A549 (cell line): ENCODE measurements around the gene EHBP1. TPM values are rescaled to one million over a fixed set of nuclear protein-coding genes. Genes with fewer than 3 reads are reported as not detected.

Experiments
- ATAC-seq, 2 experiments: fragments of 200-7000 bp in 1 of 2; fragments of >200 bp in 1 of 2; cut with Nextera tagmentation in 1 of 2; cut with Tn5 transposase in 1 of 2; 3 replicates each; pipeline versions ENCODE4 v1.8.0 to v1.9.1; 2018 to 2020; ENCODE audit warnings: mild to moderate bottlenecking in 1 of 2, moderate library complexity in 1 of 2
- CTCF ChIA-PET: fragments of 300-600 bp; sonication (Branson Sonifier 250); formaldehyde crosslinking; extraction: SDS; loops from one replicate; lab custom pipeline; 2021; ENCODE audit warnings: antibody characterized with exemption, inconsistent platforms; lab: Yijun Ruan, JAX
- POLR2A ChIA-PET: fragments of 350-600 bp; formaldehyde crosslinking; extraction: SDS; loops from one replicate; lab custom pipeline; 2021; ENCODE audit warnings: antibody characterized with exemption, inconsistent platforms; lab: Yijun Ruan, JAX
- DNase-seq, 2 experiments: peaks; one replicate each; pipeline versions ENCODE4 v3.0.0 to v3.0.0-alpha.2; 2011 to 2016; ENCODE audit warnings: low read depth in 1 of 2, low spot score in 1 of 2
- FAIRE-seq: peaks from 2 replicates; lab custom pipeline; 2011; peaks lifted over from hg19 to GRCh38; lab: Jason Lieb, UNC
- H3K27ac ChIP-seq, 2 experiments: fragments of >200 bp; sonication (Bioruptor Twin); formaldehyde crosslinking; 3 replicates each; pipeline ENCODE4 v1.5.1; 2016 to 2017
- H3K4me1 ChIP-seq: fragments of >200 bp; sonication (Bioruptor Twin); formaldehyde crosslinking; 3 replicates; pipeline ENCODE4 v1.6.1; 2016
- H3K4me2 ChIP-seq: fragments of >200 bp; sonication (Bioruptor Twin); formaldehyde crosslinking; 3 replicates; pipeline ENCODE4 v1.6.1; 2016
- H3K4me3 ChIP-seq: fragments of >200 bp; sonication (Bioruptor Twin); formaldehyde crosslinking; 3 replicates; pipeline ENCODE4 v1.5.1; 2016
- H3K9me3 ChIP-seq: fragments of >200 bp; sonication (Bioruptor Twin); formaldehyde crosslinking; 3 replicates; pipeline ENCODE4 v1.6.1; 2016
- CBX2 ChIP-seq: fragments of 200-600 bp; sonication (generic); IDR thresholded peaks from 2 replicates; pipeline ENCODE4 v1.6.1; 2016; ENCODE audit warnings: low read depth, mild to moderate bottlenecking, borderline replicate concordance
- CHD2 ChIP-seq: fragments of 150-350 bp; IDR thresholded peaks from 2 replicates; pipeline ENCODE4 v1.6.1; 2014; ENCODE audit warnings: low read length; ENCODE audit not compliant: partially characterized antibody
- CHD4 ChIP-seq: fragments of 200-600 bp; sonication (generic); IDR thresholded peaks from 2 replicates; pipeline ENCODE4 v1.6.1; 2016; ENCODE audit warnings: antibody characterized with exemption, mild to moderate bottlenecking, borderline replicate concordance
- CTCF ChIP-seq: fragments of >200 bp; sonication (Bioruptor Twin); formaldehyde crosslinking; IDR thresholded peaks from 3 replicates; pipeline ENCODE4 v1.5.1; 2016
- FOSB ChIP-seq: fragments of 250-450 bp; sonication (Bioruptor Pico); IDR thresholded peaks from 2 replicates; pipeline ENCODE4 v1.5.0; 2020; ENCODE audit warnings: mild to moderate bottlenecking, moderate library complexity
- FOSL2 ChIP-seq, 2 experiments: fragments of 450-650 bp in 1 of 2; fragments of >200 bp in 1 of 2; sonication (Bioruptor Twin) in 1 of 2; formaldehyde crosslinking; IDR thresholded peaks; 2 replicates each; pipeline versions ENCODE4 v1.5.0 to v1.6.1; 2016 to 2020; ENCODE audit warnings: mild to moderate bottlenecking in 1 of 2, moderate library complexity in 1 of 2
- GATA3 ChIP-seq: IDR thresholded peaks from 2 replicates; pipeline ENCODE4 v1.6.1; 2012; ENCODE audit warnings: borderline replicate concordance
- HDAC2 ChIP-seq: fragments of 200-600 bp; sonication (generic); IDR thresholded peaks from 2 replicates; pipeline ENCODE4 v1.6.1; 2016
- HEYL ChIP-seq: fragments of 250-450 bp; sonication (Bioruptor Pico); IDR thresholded peaks from 2 replicates; pipeline ENCODE4 v1.8.0; 2021; ENCODE audit warnings: mild to moderate bottlenecking, moderate library complexity
- JUN ChIP-seq, 2 experiments: fragments of >200 bp; sonication (Bioruptor Twin); formaldehyde crosslinking; IDR thresholded peaks; 2 replicates in 1 of 2; 3 replicates in 1 of 2; pipeline ENCODE4 v1.6.1; 2016 to 2017
- JUNB ChIP-seq: fragments of >200 bp; sonication (Bioruptor Twin); formaldehyde crosslinking; IDR thresholded peaks from 2 replicates; pipeline ENCODE4 v1.6.1; 2016
- MAX ChIP-seq: IDR thresholded peaks from 2 replicates; pipeline ENCODE4 v1.6.1; 2012
- NFE2L2 ChIP-seq: fragments of 150-350 bp; conservative IDR thresholded peaks from 2 replicates; pipeline ENCODE4 v1.6.1; 2014; ENCODE audit warnings: low read length
- NR3C1 ChIP-seq: fragments of >200 bp; sonication (Bioruptor Twin); formaldehyde crosslinking; IDR thresholded peaks from 3 replicates; pipeline ENCODE4 v1.6.1; 2017
- POLR2A ChIP-seq: IDR thresholded peaks from 2 replicates; pipeline ENCODE4 v1.6.1; 2012; ENCODE audit warnings: mild to moderate bottlenecking, low read length
- RAD21 ChIP-seq, 2 experiments: fragments of >200 bp in 1 of 2; sonication (Bioruptor Twin) in 1 of 2; formaldehyde crosslinking in 1 of 2; IDR thresholded peaks in 1 of 2; conservative IDR thresholded peaks in 1 of 2; 2 replicates in 1 of 2; 3 replicates in 1 of 2; pipeline ENCODE4 v1.6.1; 2012 to 2018; ENCODE audit warnings: inconsistent platforms in 1 of 2
- RCOR1 ChIP-seq: fragments of 150-350 bp; IDR thresholded peaks from 2 replicates; pipeline ENCODE4 v1.6.1; 2014; ENCODE audit warnings: antibody characterized with exemption, low read length, low read depth
- TFCP2L1 ChIP-seq: fragments of 250-450 bp; sonication (Bioruptor Pico); IDR thresholded peaks from 2 replicates; pipeline ENCODE4 v1.5.0; 2021; ENCODE audit warnings: mild to moderate bottlenecking
- ZNF302 ChIP-seq: fragments of 250-450 bp; sonication (Bioruptor Pico); IDR thresholded peaks from 2 replicates; pipeline ENCODE4 v1.9.0; 2021; ENCODE audit warnings: inconsistent platforms, mild to moderate bottlenecking, moderate library complexity
- WGBS: methylation state at CpG from one replicate; pipeline ENCODE4 v1.1.6; 2017; ENCODE audit errors: missing lambda C conversion rate; 5-methylcytosine and 5-hydroxymethylcytosine counted together
- polyA plus RNA-seq, 4 experiments: library from polyadenylated mRNA; depleted of rRNA in 3 of 4; stranded (reverse); fragments of >200 nt; fragmentation: RNase III in 1 of 4; extraction: RNeasy Plus Mini Kit Qiagen cat#74134 plus additional on column Dnase treatment in 1 of 4; gene quantifications; 2 replicates in 3 of 4; 3 replicates in 1 of 4; pipeline ENCODE4 v1.2.3, GENCODE V29; 2011 to 2017
- TF ChIP-seq, protein P1 (sequence below): IDR thresholded peaks from 2 replicates; pipeline ENCODE4 v1.6.1; 2012
- TF ChIP-seq, protein P2 (sequence below): fragments of 200-600 bp; sonication (generic); IDR thresholded peaks from 2 replicates; pipeline ENCODE4 v1.6.1; 2016; ENCODE audit warnings: antibody characterized with exemption, mild to moderate bottlenecking, moderate library complexity
- TF ChIP-seq, protein P3 (sequence below): fragments of 250-450 bp; sonication (Bioruptor Pico); IDR thresholded peaks from 2 replicates; pipeline ENCODE4 v1.5.0; 2020; ENCODE audit warnings: low read depth, mild to moderate bottlenecking, moderate library complexity
- TF ChIP-seq, protein P4 (sequence below): fragments of 150-350 bp; IDR thresholded peaks from 2 replicates; pipeline ENCODE4 v1.6.1; 2014; ENCODE audit warnings: low read depth, mild to moderate bottlenecking, low read length

EHBP1 gene
- polyA plus RNA-seq, 2 of the 4 experiments (the other 2 are of a cell fraction) = 65.7 to 204 TPM

DNA sequence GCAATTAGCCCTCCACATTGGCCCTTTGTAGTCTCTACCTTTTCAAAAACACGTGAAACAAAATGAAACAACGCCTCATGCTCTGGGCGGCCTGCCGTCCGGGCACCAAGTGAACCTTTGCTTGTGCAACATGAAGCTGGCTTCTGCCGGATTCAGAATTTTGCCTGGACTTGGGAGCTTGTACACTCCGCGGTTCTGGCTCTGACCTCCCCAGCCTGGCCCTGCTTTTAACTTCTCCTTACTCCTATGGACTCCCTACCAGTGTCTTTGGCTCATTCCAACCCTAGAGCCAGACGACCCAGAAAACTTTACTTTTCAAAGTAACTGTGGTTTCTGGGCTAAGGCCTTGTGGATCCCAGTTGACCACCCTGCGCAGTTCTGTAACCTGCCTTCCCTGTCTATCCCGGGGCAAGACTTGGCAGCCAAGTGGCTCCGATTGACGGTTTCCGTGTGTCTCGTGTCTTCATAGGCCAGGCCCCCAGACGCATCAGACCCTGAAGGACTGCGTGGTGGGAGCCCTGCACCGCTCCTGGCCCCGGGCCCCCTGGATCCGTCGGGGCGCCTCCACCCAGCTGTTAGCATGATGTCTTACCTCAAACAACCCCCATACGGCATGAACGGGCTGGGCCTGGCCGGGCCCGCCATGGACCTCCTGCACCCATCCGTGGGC lies 347.0 kb downstream of the EHBP1 start:
- peaks cover 8% of the 10 kb centered on the region; the same call in 1 of the 3 replicates for H3K4me1 ChIP-seq
- FAIRE-seq (no peak), ATAC-seq (no peak), DNase-seq (no peak)
- no peaks in the 10 kb centered on the region for H3K9me3 ChIP-seq
- no peak for TF ChIP-seq POLR2A
- TF ChIP-seq JUN (IDR thresholded peaks at IDR 0.05) = no peak
- no peak for TF ChIP-seq FOSB
- TF ChIP-seq JUNB = no peak
- TF ChIP-seq CHD4 = no peak
- no peak for TF ChIP-seq MAX
- TF ChIP-seq, protein P1, sequence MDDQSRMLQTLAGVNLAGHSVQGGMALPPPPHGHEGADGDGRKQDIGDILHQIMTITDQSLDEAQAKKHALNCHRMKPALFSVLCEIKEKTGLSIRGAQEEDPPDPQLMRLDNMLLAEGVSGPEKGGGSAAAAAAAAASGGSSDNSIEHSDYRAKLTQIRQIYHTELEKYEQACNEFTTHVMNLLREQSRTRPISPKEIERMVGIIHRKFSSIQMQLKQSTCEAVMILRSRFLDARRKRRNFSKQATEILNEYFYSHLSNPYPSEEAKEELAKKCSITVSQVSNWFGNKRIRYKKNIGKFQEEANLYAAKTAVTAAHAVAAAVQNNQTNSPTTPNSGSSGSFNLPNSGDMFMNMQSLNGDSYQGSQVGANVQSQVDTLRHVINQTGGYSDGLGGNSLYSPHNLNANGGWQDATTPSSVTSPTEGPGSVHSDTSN = no peak
- no peak for TF ChIP-seq ZNF302 (CRISPR knock-in tag)
- no peak for TF ChIP-seq NR3C1
- TF ChIP-seq HDAC2 = no peak
- TF ChIP-seq FOSL2 (IDR thresholded peaks at IDR 0.05) = no peak
- TF ChIP-seq FOSL2 (CRISPR knock-in tag; IDR thresholded peaks at IDR 0.05) = no peak
- TF ChIP-seq HEYL (CRISPR knock-in tag) = no peak
- no peak for TF ChIP-seq RAD21 (conservative IDR thresholded peaks at IDR 0.05 in 1 of 2, IDR thresholded peaks at IDR 0.05 in 1 of 2)
- TF ChIP-seq GATA3 = no peak
- TF ChIP-seq CBX2 = no peak
- no peak for TF ChIP-seq RCOR1
- H3K4me2 ChIP-seq = no peak overlapping the region
- CTCF ChIA-PET = interaction anchor here (0.6 kb wide), 1 partner anchor 31 kb away, joined by 4 read pairs; no protein-coding TSS in a partner anchor
- H3K4me3 ChIP-seq = no peak overlapping the region
- WGBS = 95% methylated on average over 24 of the region's 27 CpGs
- POLR2A ChIA-PET = no interaction called here
- no peak overlapping the region for H3K27ac ChIP-seq

DNA sequence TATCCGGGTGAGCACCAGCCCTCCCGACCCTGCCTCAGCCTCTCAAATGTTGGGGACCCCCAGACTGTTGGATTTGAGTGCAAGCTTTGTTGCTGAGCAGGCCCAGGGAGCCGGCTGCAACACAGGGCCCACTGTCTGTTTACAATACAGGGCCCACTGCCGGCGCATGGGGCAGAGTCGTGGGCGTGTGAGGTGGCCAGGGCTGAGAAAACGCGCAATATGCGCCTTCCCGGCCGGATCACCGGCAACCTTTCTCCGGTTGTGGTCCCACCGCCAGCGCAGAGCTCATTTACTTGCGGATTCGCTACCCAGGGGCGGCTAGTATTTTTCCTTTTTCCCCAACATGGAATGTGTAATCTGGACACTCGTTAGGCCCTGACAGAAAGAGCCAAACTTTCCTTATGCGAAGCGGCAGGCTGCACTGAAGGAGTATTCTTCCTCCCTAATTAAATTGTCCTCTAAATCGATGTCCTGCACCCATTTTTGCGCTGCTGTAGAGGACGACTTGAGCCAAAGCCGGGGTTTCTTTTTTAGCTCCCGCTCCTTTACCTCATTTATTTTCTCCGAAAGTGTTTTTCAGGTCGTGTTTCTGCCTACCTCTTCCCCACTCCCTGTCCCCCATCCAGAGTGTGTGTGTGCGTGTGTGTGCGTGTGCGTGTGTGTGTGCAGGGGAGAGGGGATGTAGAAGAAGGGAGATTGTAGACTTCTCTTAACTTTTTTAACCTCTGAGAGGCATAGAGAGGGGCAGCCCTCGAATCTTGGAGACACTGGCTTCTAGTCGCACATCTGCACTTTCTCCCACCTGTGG lies 347.8 kb downstream of the EHBP1 start:
- ChIA-PET POLR2A (no interaction called here), CTCF (interaction anchor here (1.1 kb wide), 1 partner anchor 14 kb away, joined by 4 read pairs; no protein-coding TSS in a partner anchor)
- FAIRE-seq = no peak
- TF ChIP-seq MAX (no peak), HEYL (CRISPR knock-in tag) (no peak), POLR2A (no peak), CTCF (no peak), FOSL2 (IDR thresholded peaks at IDR 0.05) (no peak), FOSL2 (CRISPR knock-in tag; IDR thresholded peaks at IDR 0.05) (no peak), TFCP2L1 (CRISPR knock-in tag) (no peak), CHD2 (no peak), NFE2L2 (no peak)
- TF ChIP-seq, protein P2, sequence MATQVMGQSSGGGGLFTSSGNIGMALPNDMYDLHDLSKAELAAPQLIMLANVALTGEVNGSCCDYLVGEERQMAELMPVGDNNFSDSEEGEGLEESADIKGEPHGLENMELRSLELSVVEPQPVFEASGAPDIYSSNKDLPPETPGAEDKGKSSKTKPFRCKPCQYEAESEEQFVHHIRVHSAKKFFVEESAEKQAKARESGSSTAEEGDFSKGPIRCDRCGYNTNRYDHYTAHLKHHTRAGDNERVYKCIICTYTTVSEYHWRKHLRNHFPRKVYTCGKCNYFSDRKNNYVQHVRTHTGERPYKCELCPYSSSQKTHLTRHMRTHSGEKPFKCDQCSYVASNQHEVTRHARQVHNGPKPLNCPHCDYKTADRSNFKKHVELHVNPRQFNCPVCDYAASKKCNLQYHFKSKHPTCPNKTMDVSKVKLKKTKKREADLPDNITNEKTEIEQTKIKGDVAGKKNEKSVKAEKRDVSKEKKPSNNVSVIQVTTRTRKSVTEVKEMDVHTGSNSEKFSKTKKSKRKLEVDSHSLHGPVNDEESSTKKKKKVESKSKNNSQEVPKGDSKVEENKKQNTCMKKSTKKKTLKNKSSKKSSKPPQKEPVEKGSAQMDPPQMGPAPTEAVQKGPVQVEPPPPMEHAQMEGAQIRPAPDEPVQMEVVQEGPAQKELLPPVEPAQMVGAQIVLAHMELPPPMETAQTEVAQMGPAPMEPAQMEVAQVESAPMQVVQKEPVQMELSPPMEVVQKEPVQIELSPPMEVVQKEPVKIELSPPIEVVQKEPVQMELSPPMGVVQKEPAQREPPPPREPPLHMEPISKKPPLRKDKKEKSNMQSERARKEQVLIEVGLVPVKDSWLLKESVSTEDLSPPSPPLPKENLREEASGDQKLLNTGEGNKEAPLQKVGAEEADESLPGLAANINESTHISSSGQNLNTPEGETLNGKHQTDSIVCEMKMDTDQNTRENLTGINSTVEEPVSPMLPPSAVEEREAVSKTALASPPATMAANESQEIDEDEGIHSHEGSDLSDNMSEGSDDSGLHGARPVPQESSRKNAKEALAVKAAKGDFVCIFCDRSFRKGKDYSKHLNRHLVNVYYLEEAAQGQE = no peak
- TF ChIP-seq, protein P1 = no peak
- TF ChIP-seq, protein P3, sequence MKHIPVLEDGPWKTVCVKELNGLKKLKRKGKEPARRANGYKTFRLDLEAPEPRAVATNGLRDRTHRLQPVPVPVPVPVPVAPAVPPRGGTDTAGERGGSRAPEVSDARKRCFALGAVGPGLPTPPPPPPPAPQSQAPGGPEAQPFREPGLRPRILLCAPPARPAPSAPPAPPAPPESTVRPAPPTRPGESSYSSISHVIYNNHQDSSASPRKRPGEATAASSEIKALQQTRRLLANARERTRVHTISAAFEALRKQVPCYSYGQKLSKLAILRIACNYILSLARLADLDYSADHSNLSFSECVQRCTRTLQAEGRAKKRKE = no peak
- TF ChIP-seq, protein P4, sequence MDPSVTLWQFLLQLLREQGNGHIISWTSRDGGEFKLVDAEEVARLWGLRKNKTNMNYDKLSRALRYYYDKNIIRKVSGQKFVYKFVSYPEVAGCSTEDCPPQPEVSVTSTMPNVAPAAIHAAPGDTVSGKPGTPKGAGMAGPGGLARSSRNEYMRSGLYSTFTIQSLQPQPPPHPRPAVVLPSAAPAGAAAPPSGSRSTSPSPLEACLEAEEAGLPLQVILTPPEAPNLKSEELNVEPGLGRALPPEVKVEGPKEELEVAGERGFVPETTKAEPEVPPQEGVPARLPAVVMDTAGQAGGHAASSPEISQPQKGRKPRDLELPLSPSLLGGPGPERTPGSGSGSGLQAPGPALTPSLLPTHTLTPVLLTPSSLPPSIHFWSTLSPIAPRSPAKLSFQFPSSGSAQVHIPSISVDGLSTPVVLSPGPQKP = no peak

More for the DNA sequence above, 347.8 kb downstream of the EHBP1 start:
- ATAC-seq = no peak
- H3K4me3 ChIP-seq = no peak overlapping the region
- no peak overlapping the region for H3K27ac ChIP-seq
- DNase-seq = no peak
- H3K9me3 ChIP-seq = no peaks in the 10 kb centered on the region
- H3K4me1 ChIP-seq = peaks cover 8% of the 10 kb centered on the region; the same call in 1 of the 3 replicates
- H3K4me2 ChIP-seq = no peak overlapping the region
- WGBS = 93% methylated on average over 34 of the region's 34 CpGs
